Coronary artery (tissue), 2 donors: Measurements from ENCODE around the gene VGLL2.

Source experiments
- DNase-seq: peaks from one replicate; pipeline ENCODE4 v3.0.0-alpha.2; 2017; ENCODE audit warnings: low spot score
- H3K27ac ChIP-seq, 2 donors: fragments of 200-600 bp; sonication (generic); one replicate each; pipeline ENCODE4 v1.5.1; 2016 to 2019
- H3K4me3 ChIP-seq: fragments of 200-600 bp; sonication (generic); 2 replicates; pipeline ENCODE4 v1.5.1; 2016; ENCODE audit warnings: mild to moderate bottlenecking, moderate library complexity
- TF ChIP-seq, protein P1 (sequence below): fragments of 200-600 bp; sonication (generic); IDR thresholded peaks from one replicate; pipeline ENCODE4 v1.5.1; 2019; ENCODE audit warnings: antibody characterized with exemption

Gene VGLL2

DNA sequence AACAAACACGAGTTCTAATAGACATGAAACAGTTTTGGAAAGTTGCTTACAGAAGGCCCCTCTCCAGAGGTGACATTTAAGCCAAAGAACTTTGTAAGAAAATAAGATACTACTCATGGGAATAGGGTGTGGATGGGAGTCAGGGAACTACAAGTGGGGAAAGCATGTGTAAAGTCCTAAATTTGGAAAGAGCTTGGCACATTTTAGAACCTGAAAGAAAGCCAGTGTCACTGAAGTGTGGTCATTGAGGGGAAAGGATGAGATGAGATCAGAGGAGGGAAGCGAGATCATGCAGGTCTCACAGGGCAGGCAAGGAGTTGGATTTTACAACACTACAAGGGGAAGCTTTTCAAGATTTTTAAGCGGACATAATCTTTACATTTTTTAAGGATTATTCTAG is 38.0 kb downstream of the VGLL2 start:
- H3K4me3 ChIP-seq = no peak overlapping the region
- no peak for DNase-seq
- H3K27ac ChIP-seq = no peak overlapping the region
- TF ChIP-seq, protein P1, sequence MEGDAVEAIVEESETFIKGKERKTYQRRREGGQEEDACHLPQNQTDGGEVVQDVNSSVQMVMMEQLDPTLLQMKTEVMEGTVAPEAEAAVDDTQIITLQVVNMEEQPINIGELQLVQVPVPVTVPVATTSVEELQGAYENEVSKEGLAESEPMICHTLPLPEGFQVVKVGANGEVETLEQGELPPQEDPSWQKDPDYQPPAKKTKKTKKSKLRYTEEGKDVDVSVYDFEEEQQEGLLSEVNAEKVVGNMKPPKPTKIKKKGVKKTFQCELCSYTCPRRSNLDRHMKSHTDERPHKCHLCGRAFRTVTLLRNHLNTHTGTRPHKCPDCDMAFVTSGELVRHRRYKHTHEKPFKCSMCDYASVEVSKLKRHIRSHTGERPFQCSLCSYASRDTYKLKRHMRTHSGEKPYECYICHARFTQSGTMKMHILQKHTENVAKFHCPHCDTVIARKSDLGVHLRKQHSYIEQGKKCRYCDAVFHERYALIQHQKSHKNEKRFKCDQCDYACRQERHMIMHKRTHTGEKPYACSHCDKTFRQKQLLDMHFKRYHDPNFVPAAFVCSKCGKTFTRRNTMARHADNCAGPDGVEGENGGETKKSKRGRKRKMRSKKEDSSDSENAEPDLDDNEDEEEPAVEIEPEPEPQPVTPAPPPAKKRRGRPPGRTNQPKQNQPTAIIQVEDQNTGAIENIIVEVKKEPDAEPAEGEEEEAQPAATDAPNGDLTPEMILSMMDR = no peak

DNA sequence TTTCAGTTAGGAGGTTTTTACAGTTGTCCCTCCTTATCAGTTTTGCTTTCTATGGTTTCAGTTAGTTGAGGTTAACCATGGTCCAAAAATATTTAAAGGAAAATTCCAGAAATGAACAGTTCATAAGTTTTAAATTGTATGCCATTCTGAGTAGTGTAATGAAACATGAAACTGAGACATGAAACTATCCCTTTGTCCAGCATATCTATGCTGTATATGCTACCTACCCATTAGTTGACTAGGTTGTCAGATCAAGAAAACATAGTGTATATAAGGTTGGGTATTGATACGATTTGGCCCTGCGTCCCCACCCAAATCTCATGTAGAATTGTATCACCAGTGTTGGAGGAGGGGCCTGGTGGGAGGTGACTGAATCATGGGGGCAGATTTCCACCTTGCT is 39.1 kb downstream of the VGLL2 start:
- no peak overlapping the region for H3K27ac ChIP-seq
- TF ChIP-seq, protein P1 = no peak
- DNase-seq = no peak
- H3K4me3 ChIP-seq = no peak overlapping the region

DNA sequence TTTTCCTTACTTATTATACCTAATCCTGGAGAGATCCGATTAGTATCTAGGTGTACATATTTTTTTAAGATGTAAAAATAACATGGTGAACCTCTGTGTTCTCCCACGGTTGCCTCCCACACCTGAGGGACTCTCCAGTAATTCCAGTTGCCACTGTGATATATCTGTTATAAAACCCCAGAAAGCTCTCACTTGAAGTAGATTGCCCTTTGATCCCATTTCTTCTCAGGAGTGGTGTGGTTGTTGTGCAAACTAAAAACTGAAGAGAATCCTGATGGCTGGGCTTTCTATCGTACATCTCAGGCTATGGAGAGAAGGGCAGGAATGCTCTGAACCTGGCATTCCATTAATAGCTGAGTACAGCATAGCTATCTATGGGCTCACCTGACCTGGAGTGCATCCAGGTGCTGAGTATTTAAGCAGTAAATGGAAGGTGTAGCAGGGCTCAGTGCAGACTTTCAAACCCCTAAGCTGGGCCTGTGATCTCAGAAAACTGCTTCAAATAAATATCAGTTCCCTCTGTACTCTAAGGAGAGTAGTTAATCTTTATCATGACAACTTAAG is 41.0 kb downstream of the VGLL2 start:
- no peak for DNase-seq
- TF ChIP-seq, protein P1 = no peak
- Histone ChIP-seq H3K4me3 (no peak overlapping the region), H3K27ac (no peak overlapping the region)

DNA sequence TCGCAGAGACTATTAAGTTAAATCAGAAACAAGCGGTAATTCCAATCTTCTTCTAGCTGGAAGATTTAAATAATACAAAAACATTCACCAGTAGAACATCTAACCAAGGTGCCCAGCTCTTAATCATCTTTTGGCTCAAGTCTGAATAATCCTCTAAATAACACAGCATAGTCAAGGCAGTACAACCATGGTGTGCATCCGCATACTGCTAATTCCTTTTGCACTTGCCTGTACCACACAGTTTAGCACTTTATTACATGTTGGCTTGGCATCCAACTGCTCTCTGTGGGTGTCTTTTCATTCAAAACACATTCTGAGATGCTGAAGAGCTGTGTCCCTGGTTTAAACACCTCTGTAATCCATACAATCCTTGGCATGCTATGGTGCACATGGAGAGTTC is 42.3 kb downstream of the VGLL2 start:
- H3K4me3 ChIP-seq = no peak overlapping the region
- no peak for DNase-seq
- no peak overlapping the region for H3K27ac ChIP-seq
- TF ChIP-seq, protein P1 = no peak

DNA sequence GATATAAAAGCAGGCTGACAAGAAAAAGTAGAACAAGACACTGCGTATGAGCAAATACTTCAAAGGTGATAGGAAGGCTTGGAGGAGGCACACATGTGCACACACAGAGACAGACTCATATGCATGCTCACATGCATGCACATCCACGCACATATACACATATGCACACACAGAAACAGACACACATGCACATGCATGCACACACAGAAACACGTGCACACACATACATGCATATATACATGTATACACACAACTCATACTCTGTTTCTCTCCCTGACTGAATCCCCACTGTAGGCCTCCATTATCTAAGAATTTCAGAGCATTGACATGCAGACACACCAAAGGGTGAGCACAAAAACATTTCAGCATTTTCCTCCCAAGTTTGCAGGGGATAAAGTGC is 43.7 kb downstream of the VGLL2 start:
- TF ChIP-seq, protein P1 = no peak
- Histone ChIP-seq H3K27ac (no peak overlapping the region), H3K4me3 (no peak overlapping the region)

DNA sequence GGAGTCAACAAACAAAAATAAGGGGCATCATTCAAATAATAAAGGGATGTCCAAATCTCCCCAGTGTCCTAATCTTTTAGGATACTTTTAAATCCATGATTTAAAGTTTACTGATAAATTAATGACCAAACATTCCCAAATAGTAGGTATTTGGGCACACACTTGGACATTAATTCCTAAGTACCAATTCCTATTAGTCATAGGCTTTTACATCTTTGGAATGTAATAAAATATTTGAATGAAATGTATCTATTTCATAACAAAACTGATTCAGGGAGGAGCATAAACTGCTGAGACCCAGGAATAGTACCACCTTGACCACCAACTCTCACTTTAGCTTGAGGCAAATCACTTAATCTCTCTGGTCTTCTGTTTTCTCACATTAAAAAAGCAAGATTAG is 44.3 kb downstream of the VGLL2 start:
- TF ChIP-seq, protein P1 = no peak
- H3K27ac ChIP-seq = no peak overlapping the region
- H3K4me3 ChIP-seq = no peak overlapping the region
- no peak for DNase-seq

More for the DNA sequence above, 43.7 kb downstream of the VGLL2 start:
- no peak for DNase-seq

DNA sequence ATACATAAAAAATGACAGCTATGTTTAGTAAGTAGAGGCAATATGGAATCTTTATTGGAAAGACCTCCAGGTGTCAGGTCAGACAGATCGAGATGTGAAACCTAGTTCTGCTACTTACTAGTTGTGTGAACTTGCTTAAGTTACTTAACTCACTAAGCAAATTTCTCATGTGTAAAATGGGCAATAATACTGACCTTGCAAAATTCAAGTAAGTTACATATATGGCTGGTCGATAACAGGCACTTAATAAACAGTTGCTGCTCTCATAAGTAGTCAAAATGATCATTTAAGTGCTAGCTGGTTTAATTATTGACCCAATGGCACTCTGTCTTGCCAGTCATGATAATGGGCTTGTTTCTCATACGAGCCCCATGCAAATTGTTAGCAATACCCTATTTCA is 46.0 kb downstream of the VGLL2 start:
- TF ChIP-seq, protein P1 = no peak
- H3K4me3 ChIP-seq = no peak overlapping the region
- H3K27ac ChIP-seq = no peak overlapping the region
- DNase-seq = no peak
